PC-3 (cell line): Measurements from ENCODE around the gene SLC12A5. TPM values are rescaled to one million over a fixed set of nuclear protein-coding genes. Genes with fewer than 3 reads are reported as not detected.

ENCODE experiments used
- ATAC-seq: fragments of 200-7000 bp; cut with Tn5 transposase; 2 replicates; pipeline ENCODE4 v1.9.1; 2020; ENCODE audit warnings: mild to moderate bottlenecking, moderate library complexity
- BruUV-seq: library from RNA; stranded (reverse); fragments of 400-500 nt; replicated peaks from 2 replicates; lab custom pipeline; 2021; lab: Mats Ljungman, UMichigan
- CTCF ChIA-PET: fragments of 300-600 bp; sonication (Branson Sonifier 250); formaldehyde crosslinking; loops from one replicate; lab custom pipeline; 2022; ENCODE audit warnings: antibody characterized with exemption; lab: Charles Lee
- POLR2A ChIA-PET: fragments of 300-600 bp; sonication (Branson Sonifier 250); formaldehyde crosslinking; loops from one replicate; lab custom pipeline; 2022; ENCODE audit warnings: antibody characterized with exemption; ENCODE audit not compliant: unreplicated experiment; lab: Charles Lee
- DNase-seq: peaks from one replicate; pipeline ENCODE4 v3.0.0-alpha.2; 2015
- H2AFZ ChIP-seq: fragments of 300-600 bp; sonication (generic); 2 replicates; pipeline ENCODE4 v1.6.0; 2016; ENCODE audit warnings: antibody characterized with exemption, low read length
- H3F3A ChIP-seq: fragments of 300-600 bp; sonication (generic); one replicate; pipeline ENCODE4 v1.6.0; 2017; ENCODE audit warnings: antibody characterized with exemption, low read length, control low read depth, mild to moderate bottlenecking; ENCODE audit not compliant: unreplicated experiment
- H3K27ac ChIP-seq: fragments of 300-600 bp; sonication (generic); 2 replicates; pipeline ENCODE4 v1.5.1; 2016; ENCODE audit warnings: mild to moderate bottlenecking, low read length
- H3K27me3 ChIP-seq: fragments of 300-600 bp; sonication (generic); 2 replicates; pipeline ENCODE4 v1.6.1; 2016; ENCODE audit warnings: low read length, mixed read lengths
- H3K36me3 ChIP-seq: fragments of 300-600 bp; sonication (generic); 2 replicates; pipeline ENCODE4 v1.6.1; 2016; ENCODE audit warnings: low read depth, mixed run types, low read length, mixed read lengths
- H3K4me1 ChIP-seq: fragments of 300-600 bp; sonication (generic); 2 replicates; pipeline ENCODE4 v1.5.1; 2016; ENCODE audit warnings: low read length; ENCODE audit not compliant: insufficient read depth
- H3K4me2 ChIP-seq: fragments of 300-600 bp; sonication (generic); 2 replicates; pipeline ENCODE4 v1.6.0; 2016; ENCODE audit warnings: low read length
- H3K4me3 ChIP-seq: fragments of 300-600 bp; sonication (generic); 2 replicates; pipeline ENCODE4 v1.5.1; 2016; ENCODE audit warnings: mild to moderate bottlenecking, low read length, mixed read lengths
- H3K79me2 ChIP-seq: fragments of 300-600 bp; sonication (generic); 2 replicates; pipeline ENCODE4 v1.6.1; 2017; ENCODE audit warnings: low read length, mixed read lengths
- H3K9ac ChIP-seq: fragments of 300-600 bp; sonication (generic); 2 replicates; pipeline ENCODE4 v1.6.0; 2016; ENCODE audit warnings: mild to moderate bottlenecking, low read length
- H3K9me2 ChIP-seq: fragments of 300-600 bp; sonication (generic); replicated peaks from 2 replicates; pipeline ENCODE4 v1.6.1; 2016; ENCODE audit warnings: mixed run types, low read length, mixed read lengths
- H3K9me3 ChIP-seq: fragments of 300-600 bp; sonication (generic); 2 replicates; pipeline ENCODE4 v1.6.1; 2016; ENCODE audit warnings: low read length, mixed read lengths
- H4K20me1 ChIP-seq: fragments of 300-600 bp; sonication (generic); 2 replicates; pipeline ENCODE4 v1.6.1; 2016; ENCODE audit warnings: low read length, mixed read lengths
- EZH2 ChIP-seq: fragments of 300-600 bp; sonication (generic); IDR thresholded peaks from one replicate; pipeline ENCODE4 v1.6.1; 2017; ENCODE audit warnings: antibody characterized with exemption, mild to moderate bottlenecking, low read length; ENCODE audit not compliant: unreplicated experiment
- EZH2phosphoT487 ChIP-seq: fragments of 300-600 bp; sonication (generic); IDR thresholded peaks from 2 replicates; pipeline ENCODE4 v1.6.1; 2018; ENCODE audit warnings: mild to moderate bottlenecking, antibody characterized with exemption, low read length, borderline replicate concordance
- intact Hi-C: fragments of 100-400 bp; cut with micrococcal nuclease; formaldehyde crosslinking; loops from 2 replicates; pipeline ENCODE4 v1.9.0; 2023
- total RNA-seq: library from RNA; depleted of rRNA; stranded (reverse); fragments of >200 nt; gene quantifications from 2 replicates; pipeline ENCODE4 v1.2.3, GENCODE V29; 2014
- TF ChIP-seq, protein P1 (sequence below): fragments of 300-600 bp; sonication (generic); conservative IDR thresholded peaks from 2 replicates; pipeline ENCODE4 v1.5.1; 2017; ENCODE audit warnings: antibody characterized with exemption, low read depth, mild to moderate bottlenecking, low read length

The SLC12A5 gene
- total RNA-seq, 1 experiment from 2014 or later, result 2.4 TPM

DNA sequence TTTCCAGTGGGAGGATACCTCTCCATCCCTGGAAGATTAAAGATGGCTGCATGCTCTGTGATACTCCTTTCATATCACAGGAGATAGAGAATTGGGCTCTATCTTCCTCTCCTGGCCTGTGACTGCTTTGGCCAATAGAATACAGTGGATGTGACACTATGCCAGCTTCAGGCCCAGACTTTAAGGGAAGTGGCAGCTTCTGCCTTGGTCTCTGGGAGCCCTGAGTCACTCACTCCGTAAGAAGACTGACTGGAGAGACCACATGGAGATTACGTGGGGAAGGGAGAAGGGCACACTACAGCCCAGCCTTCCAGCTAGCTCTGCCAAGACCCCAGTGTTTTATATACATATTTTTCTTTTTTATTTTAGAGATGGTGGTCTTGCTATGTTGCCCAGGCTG lies 30.7 kb upstream of the SLC12A5 start:
- no peak overlapping the region for H2AFZ ChIP-seq
- POLR2A ChIA-PET, result no interaction called here
- H3K36me3 ChIP-seq, result no peaks in the 10 kb centered on the region
- DNase-seq, result no peak
- CTCF ChIA-PET, result no interaction called here
- no peaks in the 10 kb centered on the region for H4K20me1 ChIP-seq
- H3F3A ChIP-seq, result no peaks in the 10 kb centered on the region
- no TSS peak for BruUV-seq
- no peak overlapping the region for H3K4me3 ChIP-seq
- no peaks in the 10 kb centered on the region for H3K27me3 ChIP-seq
- TF ChIP-seq, protein P1, sequence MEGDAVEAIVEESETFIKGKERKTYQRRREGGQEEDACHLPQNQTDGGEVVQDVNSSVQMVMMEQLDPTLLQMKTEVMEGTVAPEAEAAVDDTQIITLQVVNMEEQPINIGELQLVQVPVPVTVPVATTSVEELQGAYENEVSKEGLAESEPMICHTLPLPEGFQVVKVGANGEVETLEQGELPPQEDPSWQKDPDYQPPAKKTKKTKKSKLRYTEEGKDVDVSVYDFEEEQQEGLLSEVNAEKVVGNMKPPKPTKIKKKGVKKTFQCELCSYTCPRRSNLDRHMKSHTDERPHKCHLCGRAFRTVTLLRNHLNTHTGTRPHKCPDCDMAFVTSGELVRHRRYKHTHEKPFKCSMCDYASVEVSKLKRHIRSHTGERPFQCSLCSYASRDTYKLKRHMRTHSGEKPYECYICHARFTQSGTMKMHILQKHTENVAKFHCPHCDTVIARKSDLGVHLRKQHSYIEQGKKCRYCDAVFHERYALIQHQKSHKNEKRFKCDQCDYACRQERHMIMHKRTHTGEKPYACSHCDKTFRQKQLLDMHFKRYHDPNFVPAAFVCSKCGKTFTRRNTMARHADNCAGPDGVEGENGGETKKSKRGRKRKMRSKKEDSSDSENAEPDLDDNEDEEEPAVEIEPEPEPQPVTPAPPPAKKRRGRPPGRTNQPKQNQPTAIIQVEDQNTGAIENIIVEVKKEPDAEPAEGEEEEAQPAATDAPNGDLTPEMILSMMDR, result no peak
- no peak for TF ChIP-seq EZH2phosphoT487
- no peak for TF ChIP-seq EZH2
- no peaks in the 10 kb centered on the region for H3K79me2 ChIP-seq
- no peak overlapping the region for H3K27ac ChIP-seq
- intact Hi-C loops, result no loop called here
- H3K9ac ChIP-seq, result no peak overlapping the region
- no peak overlapping the region for H3K4me2 ChIP-seq
- ATAC-seq, result no peak
- H3K9me2 ChIP-seq, result no peaks in the 10 kb centered on the region
- H3K4me1 ChIP-seq, result peaks cover 23% of the 10 kb centered on the region
- no peaks in the 10 kb centered on the region for H3K9me3 ChIP-seq

DNA sequence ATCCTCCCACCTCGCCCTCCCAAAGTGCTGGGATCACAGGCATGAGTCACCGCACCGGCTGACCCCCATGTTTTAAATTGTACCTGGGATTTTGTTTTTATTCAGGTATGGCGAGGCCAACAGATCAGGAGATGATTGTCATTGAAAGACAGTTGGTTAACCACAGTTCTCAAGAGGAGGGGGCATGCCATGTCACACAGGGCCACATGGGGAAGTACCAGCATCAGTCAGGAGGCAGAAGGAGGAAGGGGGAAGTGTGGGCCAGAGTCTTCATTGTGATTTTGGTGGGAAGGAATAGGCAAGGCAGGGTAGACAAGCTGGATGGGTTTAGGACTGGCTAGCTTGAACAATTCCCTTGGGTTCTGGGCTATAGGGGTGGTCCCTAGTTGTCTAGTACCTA lies 30.3 kb upstream of the SLC12A5 start:
- no peaks in the 10 kb centered on the region for H3K79me2 ChIP-seq
- H2AFZ ChIP-seq, result no peak overlapping the region
- H3K4me1 ChIP-seq, result peaks cover 21% of the 10 kb centered on the region
- no peak overlapping the region for H3K4me3 ChIP-seq
- no TSS peak for BruUV-seq
- CTCF ChIA-PET, result no interaction called here
- no peak overlapping the region for H3K4me2 ChIP-seq
- POLR2A ChIA-PET, result no interaction called here
- intact Hi-C loops, result no loop called here
- H3K27ac ChIP-seq, result no peak overlapping the region
- H3K9me3 ChIP-seq, result no peaks in the 10 kb centered on the region
- no peak for DNase-seq
- H3K27me3 ChIP-seq, result no peaks in the 10 kb centered on the region
- no peaks in the 10 kb centered on the region for H4K20me1 ChIP-seq
- H3F3A ChIP-seq, result no peaks in the 10 kb centered on the region
- TF ChIP-seq EZH2 (no peak), EZH2phosphoT487 (no peak)
- TF ChIP-seq, protein P1, result no peak
- no peaks in the 10 kb centered on the region for H3K9me2 ChIP-seq
- H3K9ac ChIP-seq, result no peak overlapping the region
- ATAC-seq, result no peak
- no peaks in the 10 kb centered on the region for H3K36me3 ChIP-seq

DNA sequence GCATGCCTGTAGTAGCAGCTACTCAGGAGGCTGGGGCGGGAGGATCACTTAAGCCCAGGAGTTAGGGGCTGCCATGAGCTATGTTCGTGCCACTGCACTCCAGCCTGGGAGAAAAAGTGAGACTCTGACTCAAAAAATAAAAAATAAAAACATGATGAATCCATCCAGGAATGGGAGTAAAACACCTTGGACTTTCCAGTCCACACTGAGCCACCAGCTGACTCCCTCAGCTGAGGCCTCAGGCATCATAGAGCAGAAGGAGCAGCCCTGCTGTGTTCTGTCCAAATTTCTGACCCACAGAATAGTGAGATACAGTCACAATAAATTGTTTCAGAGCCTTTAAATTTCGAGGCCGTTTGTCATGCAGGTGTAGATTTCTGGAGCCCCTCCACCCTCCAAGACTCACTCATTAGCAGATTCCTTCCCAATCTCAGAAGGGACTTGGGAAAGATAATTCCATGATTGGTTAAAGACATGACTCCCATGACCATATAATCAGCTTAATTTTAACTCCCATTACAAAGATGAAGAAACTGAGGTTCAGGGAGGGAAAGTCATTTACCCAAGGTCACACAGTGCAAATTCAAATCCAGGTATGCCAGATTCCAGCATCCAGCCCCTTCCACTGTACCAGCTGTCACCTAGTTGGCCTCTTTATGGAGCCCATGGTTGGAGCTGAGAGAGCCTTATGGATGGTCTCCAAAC lies 29.3 kb upstream of the SLC12A5 start:
- no peaks in the 10 kb centered on the region for H3K9me2 ChIP-seq
- H3K9ac ChIP-seq, result no peak overlapping the region
- H3F3A ChIP-seq, result no peaks in the 10 kb centered on the region
- no peak overlapping the region for H3K4me3 ChIP-seq
- no peak overlapping the region for H3K4me2 ChIP-seq
- H3K4me1 ChIP-seq, result peaks cover 19% of the 10 kb centered on the region
- no peaks in the 10 kb centered on the region for H3K79me2 ChIP-seq
- H4K20me1 ChIP-seq, result no peaks in the 10 kb centered on the region
- ChIA-PET POLR2A (no interaction called here), CTCF (no interaction called here)
- no TSS peak for BruUV-seq
- H3K27me3 ChIP-seq, result no peaks in the 10 kb centered on the region
- DNase-seq (no peak), ATAC-seq (no peak)
- H2AFZ ChIP-seq, result no peak overlapping the region
- H3K27ac ChIP-seq, result no peak overlapping the region
- TF ChIP-seq EZH2 (no peak), EZH2phosphoT487 (no peak)
- TF ChIP-seq, protein P1, result no peak
- no peaks in the 10 kb centered on the region for H3K36me3 ChIP-seq
- intact Hi-C loops, result no loop called here
- H3K9me3 ChIP-seq, result no peaks in the 10 kb centered on the region
